GM19467 (cell line): ENCODE results near the gene UNC93A.
"Not testable (repeated sequence)": the region's sequence is repeated elsewhere in the genome, so short reads cannot be mapped to it uniquely, and the experiment has no call there.

Experiments used
- ATAC-seq: cut with Tn5 transposase; IDR thresholded peaks from one replicate; pipeline ENCODE4 v1.9.1; 2021; ENCODE audit warnings: mild to moderate bottlenecking, moderate library complexity; ENCODE audit not compliant: unreplicated experiment

The UNC93A gene

DNA sequence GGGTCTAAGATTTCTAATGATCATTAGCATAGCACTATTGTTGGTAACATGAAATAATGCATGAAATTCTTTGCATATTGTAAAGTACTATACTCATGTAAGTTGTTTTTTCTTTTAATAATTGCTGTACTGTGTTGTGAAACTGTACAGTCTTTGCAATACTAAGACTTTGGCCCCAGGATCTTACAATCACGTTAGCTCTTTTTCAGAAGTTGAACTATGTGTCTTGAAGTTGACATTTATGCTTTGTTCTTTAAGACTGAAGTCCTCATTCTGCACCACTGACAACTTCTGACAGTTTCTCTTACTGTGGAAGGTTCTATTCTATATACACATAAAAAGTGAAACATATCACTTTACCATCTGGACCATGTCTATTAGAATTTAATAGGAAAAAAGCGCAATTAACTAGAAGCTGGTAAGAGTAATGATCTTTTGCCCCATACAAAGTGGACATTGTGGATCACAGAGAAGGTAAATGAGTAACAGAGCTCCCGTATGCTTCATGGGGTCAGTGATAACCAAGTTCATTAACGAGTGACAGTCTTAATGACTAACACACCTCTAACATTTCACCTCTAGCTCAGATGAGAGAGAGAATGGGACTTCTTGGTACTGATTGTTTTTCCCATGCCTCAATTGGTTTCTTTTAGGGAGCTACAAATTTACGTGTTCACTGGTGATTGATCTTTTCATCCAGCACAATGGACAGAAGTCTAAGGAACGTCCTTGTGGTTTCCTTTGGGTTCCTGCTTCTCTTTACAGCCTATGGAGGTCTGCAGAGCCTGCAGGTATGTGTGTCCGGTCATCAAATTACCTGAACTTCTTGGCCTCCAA, at the start of gene UNC93A:
UNC93A (plus strand) TSS at position 530 of the 837 bp plus-strand sequence; CDS start at position 705, 175 bp downstream.
- no peak for ATAC-seq

DNA sequence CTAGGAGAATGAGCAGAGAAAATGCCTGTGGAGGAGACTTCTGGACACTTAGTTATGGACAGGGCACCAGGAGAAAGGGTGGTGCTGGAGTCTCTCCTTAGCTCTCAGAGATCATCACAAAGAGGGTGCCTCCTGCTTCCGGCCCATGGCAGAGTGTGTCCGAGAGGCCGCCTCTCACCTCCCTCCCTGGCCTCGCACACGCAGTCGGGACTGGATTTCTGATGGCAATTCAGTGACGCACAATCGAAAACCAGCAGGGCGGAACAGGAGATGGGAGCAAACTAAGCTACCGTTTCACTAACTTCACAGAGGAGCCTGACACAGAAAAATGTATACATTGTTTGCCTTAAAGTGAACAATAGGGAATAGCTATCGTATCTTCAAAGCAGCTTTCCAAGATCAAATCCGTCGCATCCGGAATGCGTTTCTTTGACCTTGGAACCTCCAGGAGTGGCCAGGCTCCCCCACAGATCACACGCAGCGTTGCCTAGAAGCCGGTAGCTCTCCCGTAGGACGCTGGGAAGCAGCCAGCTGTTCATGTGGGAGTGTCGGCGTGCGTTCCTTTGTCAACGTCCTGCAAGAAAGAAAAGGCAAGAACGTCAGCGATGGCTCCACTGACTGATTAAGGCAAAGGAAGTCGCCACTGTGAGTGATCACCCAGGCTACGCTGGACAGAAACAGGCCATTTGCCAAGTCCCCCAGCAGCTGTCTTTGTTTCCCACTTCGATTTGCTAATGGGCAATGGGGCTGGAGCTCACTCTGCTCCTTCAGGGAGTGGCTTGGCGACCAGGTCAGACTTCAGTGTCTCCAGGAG, 49.6 kb upstream of the UNC93A start:
- ATAC-seq, result not testable (repeated sequence)

DNA sequence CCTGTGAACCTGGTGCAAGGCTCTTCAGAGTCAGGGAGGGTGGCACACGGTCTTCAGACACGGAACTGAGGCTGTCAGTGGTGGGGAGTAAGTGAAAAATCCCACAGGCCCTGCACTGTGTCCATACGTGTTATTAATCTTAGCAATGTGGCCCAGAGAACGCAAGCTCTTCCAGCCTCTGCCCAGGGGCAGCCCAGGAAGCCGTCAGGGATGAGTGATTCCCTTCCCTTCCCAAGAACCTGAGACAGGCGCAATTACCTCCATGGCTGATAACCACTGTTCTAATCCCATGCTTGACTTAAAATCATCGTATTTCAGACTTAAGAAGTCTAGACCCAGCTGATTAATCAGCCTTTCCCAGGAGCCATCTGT, 49.0 kb upstream of the UNC93A start:
- ATAC-seq, result not testable (repeated sequence)

DNA sequence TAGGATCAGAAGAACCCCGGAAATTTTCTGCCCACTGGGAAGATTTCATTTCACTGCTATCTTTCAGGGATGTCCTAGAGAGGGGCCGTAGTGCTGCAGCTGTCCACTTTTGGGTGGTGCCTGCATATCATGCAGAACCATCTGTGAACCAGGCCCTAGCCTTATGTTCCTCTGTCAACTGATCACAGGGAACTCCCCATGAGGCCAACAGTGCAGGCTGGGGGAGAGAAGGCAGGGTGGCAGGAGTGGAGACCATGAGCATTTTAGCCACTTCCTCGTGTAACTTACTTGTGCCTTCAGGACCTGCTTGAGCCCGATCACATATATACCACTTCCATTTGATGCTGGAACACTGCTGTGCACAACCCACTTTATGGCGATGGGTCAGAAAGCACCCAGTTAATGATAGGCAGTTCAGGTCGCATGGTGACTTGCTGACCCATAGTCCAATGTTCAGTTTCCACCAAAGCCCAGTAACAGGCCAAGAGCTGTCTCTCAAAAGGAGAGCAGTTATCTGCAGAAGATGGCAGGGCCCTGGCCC, 48.5 kb upstream of the UNC93A start:
- ATAC-seq, result not testable (repeated sequence)

DNA sequence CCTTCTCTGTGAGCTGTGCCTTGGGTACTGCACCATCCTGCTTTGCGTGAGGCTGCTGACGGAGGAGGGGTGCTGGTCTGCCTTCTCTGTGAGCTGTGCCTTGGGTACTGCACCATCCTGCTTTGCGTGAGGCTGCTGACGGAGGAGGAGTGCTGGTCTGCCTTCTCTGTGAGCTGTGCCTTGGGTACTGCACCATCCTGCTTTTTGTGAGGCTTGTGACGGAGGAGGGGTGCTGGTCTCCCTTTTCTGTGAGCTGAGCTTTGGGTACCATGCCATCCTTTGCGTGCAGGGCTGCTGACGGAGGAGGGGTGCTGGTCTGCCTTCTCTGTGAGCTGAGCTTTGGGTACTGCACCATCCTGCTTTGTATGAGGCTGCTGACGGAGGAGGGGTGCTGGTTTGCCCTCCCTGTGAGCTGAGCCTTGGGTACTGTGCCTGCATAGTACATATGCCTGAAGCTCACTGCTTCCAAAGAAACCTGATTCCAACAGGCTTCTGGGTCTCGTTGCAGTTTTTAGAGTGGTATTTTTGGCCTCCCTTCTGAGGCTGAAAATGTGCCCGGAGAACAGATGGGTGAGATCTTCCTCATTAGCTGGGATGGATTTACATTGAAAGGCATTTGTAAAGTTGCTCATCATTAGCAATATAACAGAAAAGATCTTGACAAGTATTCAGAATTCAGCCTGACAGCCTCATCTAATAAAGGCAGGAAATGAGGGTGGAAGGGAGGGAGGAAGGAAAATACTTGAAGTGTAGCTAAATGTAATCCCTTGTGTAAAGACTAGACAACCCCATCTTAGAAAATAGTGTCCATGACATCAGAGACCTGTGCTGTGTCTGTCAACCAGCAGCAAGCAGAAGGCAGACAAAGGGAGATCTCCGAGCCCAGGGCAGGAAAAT, 46.8 kb upstream of the UNC93A start:
- ATAC-seq, result no peak

DNA sequence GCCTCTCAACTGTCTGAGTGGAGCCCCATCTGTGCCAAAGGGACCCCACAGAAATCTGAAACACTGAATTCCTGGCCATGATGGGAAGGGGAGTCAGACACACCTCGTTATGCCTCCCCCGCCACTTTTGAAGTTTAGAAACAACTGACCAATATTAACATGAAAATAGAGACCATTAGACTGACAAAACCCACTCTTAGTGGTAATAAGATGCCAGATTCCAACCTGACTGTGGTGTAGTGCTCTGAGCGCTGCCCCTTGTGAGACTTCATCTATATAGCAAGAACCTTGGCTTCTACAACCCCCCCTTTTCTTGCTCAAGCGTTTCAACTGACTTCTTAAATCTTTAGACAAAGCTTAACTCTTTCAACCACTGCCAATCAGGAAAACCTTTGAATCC, 46.1 kb upstream of the UNC93A start:
- ATAC-seq, result no peak

DNA sequence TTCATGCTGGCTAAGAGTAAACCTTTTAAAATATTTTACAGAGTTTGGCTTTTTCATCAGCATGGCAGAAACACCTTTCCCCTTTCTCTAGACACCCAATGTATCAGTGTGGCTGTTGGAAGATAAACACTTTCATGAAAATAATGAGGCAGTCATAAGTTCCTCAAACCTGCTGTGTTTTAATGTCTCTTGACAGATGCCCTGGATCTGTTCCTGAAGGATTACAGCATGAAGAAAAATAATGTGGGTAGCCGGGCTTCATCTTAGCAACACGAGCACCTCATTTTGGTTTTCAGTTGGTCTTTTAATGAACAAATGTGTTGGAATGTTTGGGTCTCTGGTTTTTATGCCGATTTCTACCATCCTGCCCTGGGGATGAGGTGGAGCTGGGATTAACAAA, 45.5 kb upstream of the UNC93A start:
- no peak for ATAC-seq

DNA sequence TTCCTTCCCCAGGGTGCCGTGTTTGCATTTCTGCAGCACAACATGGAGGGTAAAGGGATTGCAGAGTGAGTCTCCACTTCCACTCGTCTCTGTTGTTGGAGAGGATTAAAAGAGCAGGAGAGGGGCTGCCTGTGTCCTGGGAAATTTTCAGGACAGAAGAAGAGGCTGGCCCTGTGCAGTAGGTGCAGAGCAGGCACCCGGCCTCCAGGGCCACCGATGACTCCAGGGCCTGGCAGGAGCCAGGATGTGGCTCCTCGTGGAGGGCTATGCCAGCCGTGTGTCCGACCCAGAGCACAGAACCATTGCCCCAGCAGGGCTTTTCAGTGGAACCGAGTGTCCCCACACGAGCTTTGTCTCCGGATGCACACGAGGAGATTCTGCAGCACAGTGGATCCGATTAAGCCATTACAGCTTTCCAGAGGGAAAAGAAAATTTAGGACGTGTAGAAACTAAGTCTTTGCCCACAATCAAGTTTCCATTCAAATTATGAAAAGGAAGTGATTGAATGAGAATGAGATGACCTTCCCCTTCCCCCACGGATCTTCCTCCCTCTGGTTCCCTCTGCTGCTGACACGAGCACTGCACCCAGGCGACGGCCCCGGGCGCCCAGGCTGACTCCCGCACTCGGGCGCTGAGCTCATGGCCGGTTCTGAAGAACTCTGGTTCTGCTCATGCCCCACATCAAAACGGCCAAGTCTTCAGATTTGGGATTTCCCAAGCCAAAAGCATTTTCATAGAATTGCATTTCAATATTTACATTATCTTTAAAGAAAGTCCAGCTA, 43.1 kb upstream of the UNC93A start:
- no peak for ATAC-seq

DNA sequence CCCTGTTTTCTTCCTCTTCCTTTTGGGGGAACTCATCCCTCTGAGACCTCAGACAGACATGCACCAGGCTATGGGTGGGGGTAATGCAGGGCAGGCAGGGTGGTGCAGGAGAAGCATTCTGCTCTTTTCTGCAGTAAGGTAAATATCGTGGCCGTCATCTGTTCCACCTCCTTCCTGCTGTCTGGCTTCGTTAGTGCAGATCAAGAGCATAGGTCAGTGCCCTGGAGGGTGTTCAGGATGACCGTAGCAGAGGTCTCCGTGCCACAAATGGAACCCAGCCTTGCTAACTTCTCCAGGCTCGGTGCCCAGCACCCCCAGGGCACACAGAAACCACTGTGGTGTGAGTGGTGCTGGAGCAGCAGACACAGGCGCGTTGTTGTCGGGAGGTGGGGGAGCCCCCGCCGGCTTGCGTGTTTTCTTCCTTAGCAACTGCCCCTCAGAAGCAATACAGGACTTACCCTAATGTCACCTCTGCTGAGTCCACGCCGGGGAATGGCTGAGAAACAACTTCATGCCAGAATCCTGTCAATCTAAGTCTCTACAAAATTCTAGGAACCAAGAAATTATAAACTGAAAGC, 42.1 kb upstream of the UNC93A start:
- ATAC-seq, result not testable (repeated sequence)

DNA sequence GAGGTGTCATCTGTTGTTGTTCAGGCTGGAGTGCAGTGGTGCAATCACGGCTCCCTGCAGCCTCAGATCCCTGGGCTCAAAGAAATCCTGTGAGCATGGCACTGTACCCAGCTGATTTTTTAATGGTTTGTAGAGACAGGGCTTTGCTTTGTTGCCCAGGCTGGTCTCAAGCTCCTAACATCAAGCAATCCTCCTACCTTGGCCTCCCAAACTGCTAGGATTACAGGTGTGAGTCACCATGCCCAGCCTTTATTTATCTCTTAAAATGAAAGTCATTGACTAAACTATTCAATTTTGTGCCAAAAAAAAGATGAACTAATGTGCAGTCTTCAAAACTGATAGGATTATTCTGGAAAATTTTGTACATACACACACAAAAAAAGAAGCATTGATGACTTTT, 38.8 kb upstream of the UNC93A start:
- ATAC-seq, result no peak

DNA sequence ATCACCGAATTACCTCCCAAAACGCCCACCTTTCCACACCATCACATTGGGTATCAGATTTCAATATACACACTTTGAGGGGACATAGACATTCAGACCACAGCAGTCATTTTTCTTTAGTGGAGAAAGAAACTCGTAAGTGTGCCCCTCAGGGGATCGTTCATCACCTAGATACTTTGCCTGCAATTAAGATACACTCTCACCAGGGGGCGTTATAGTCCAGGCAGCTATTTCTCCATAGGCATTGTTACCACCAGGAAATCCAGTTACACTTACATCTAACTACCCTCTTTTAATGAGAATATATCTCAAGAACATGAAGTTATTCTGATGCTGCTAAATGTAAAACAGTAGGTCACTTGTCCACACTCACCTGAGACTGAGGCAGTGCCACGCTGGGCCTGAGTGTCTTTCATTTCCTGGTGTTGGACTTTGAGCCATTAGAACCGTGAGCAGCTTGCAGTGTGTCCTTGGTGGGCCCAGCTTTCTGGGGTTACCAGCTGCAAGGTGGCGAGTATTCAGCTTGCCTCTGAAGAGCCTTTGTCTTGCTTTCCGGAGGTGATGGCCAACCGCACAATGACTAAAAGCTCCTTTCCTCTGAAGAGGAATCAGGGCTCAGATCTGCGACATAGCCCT, 35.1 kb upstream of the UNC93A start:
- ATAC-seq, result no peak

DNA sequence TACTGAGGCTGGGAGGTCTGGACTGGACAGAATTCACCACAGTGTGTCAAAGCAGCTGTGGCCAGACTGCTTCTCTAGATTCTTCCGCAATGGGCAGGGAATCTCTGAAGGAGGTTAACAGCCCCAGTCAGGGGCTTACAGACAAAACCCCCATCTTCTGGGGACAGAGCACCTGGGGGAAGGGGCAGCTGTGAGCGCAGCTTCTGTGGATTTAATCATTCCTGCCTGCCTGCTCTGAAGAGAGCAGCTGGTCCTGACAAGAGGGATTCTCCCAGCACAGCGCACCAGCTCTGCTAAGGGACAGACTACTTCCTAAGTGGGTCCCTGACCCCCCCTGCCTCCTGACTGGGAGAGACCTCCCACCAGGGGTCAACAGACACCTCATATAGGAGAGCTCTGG, 32.5 kb upstream of the UNC93A start:
- no peak for ATAC-seq

DNA sequence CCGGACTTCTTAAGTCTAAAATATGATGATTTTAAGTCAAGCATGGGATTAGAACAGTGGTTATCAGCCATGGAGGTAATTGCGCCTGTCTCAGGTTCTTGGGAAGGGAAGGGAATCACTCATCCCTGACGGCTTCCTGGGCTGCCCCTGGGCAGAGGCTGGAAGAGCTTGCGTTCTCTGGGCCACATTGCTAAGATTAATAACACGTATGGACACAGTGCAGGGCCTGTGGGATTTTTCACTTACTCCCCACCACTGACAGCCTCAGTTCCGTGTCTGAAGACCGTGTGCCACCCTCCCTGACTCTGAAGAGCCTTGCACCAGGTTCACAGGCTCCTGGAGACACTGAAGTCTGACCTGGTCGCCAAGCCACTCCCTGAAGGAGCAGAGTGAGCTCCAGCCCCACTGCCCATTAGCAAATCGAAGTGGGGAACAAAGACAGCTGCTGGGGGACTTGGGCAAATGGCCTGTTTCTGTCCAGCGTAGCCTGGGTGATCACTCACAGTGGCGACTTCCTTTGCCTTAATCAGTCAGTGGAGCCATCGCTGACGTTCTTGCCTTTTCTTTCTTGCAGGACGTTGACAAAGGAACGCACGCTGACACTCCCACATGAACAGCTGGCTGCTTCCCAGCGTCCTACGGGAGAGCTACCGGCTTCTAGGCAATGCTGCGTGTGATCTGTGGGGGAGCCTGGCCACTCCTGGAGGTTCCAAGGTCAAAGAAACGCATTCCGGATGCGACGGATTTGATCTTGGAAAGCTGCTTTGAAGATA, 24.9 kb upstream of the UNC93A start:
- ATAC-seq, result not testable (repeated sequence)

DNA sequence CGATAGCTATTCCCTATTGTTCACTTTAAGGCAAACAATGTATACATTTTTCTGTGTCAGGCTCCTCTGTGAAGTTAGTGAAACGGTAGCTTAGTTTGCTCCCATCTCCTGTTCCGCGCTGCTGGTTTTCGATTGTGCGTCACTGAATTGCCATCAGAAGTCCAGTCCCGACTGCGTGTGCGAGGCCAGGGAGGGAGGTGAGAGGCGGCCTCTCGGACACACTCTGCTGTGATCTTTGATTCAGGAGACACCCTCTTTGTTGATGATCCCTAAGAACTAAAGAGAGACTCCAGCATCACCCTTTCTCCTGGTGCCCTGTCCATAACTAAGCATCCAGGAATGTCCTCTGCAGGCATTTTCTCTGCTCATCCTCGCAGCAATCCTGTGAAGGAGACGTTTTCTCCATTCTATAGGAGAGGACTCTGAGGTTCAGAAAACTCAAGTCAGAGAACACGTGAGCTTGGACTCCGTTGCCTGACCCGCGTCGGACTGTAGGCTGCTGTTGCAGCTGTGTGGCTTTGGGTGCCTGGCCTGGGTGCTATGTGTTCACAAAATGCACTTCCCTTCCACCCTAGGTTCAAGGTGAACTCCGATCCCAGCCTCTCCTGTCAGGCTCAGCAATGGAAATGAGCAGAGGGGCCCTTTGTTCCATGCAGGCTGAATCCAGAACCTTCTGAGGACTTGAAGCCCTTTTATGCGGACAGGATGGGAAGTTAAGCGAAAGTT, 24.1 kb upstream of the UNC93A start:
- no peak for ATAC-seq

DNA sequence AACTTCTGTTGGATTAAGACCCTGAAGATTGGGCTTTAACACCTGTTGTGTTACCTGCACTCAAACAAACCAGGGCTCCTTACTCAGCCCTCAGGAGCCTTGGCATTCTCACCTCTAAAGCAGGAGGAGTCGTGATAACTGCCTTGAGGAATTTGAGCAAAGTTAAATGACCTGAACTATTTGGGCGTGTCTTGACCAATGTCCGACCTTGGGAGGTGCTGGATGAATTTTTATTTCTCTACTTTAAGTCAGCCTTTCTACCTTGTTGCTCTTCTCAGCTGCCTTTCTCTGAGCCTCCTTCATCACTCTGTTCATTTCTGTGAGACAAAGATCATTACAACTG, 23.6 kb upstream of the UNC93A start:
- not testable (repeated sequence) for ATAC-seq

DNA sequence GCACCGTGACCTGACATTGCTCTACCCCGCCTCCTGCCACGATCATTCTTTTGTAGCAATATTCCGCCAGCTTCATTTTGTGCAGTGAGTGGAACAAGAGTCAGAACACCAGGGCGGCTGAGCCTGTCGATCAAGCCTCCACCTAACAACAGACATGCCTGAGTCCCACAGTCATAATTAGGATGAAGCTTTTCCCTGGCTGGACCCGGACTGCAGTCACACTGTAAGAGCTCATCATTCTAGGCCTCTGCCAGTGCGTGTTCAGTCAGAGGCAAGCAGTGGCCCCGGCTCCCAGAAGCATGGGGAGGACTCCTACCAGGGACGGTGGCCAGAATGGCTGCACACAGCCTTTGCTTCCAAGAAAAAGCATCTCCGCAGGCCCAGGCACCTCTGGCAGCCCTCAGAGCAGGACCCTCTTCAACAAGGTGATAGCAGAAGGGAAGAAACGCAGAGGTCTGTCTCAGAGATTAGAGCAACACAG, 23.2 kb upstream of the UNC93A start:
- no peak for ATAC-seq

DNA sequence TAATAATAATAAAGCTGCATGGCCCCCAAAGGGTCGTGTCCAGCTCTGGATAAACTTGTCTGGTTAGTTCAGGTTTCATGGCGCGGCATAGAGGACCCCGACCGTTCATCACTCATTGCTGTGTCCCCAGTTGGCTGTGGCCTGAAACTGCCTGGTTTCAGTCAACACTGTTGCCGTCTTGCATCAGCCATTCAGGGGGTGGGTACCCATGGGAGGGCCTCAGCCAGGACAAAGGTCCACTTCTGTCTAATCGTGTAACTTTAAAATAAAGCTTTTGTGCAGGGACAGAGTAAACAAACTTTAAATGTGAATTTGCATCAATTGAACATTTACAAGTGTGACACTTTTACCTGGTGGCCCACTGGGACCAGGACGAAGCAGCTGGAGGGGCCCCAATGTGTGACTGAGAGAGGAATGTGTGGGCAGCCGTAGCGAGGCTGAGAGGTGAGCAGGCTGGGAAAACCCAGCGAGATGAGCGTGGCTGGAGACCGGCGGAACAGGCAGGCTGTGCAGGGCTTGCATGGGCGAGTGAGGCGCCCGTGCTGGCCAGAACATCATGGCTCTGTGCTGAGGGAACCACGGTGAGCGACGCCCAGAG, 22.3 kb upstream of the UNC93A start:
- ATAC-seq, result no peak
